Breast epithelium (tissue), 4 donors: ENCODE results near the gene ZNF496. TPM values are rescaled to one million over a fixed set of nuclear protein-coding genes. Genes with fewer than 3 reads are reported as not detected.

Experiments used
- DNase-seq, 2 donors: peaks; one replicate each; pipeline ENCODE4 v3.0.0-alpha.2; 2019; ENCODE audit warnings: low spot score in 2 of 2
- H3K27ac ChIP-seq, 2 donors: fragments of 200-600 bp; sonication (generic) in 1 of 2; one replicate each; pipeline ENCODE4 v1.5.1; 2016 to 2019; ENCODE audit warnings: mild to moderate bottlenecking in 1 of 2
- H3K27me3 ChIP-seq, 2 donors: fragments of 200-600 bp; sonication (generic) in 1 of 2; one replicate each; pipeline versions ENCODE4 v1.5.1 to v1.6.0; 2017 to 2019; ENCODE audit warnings: control low read depth in 1 of 2, mild to moderate bottlenecking in 1 of 2
- H3K36me3 ChIP-seq: fragments of 200-600 bp; one replicate; pipeline ENCODE4 v1.5.1; 2019
- H3K4me1 ChIP-seq, 2 donors: fragments of 200-600 bp; sonication (generic); one replicate each; pipeline ENCODE4 v1.5.1; 2016 to 2019; ENCODE audit warnings: control low read depth in 1 of 2
- H3K4me3 ChIP-seq, 3 donors: fragments of 200-600 bp; sonication (generic); 1 replicate in 2 of 3; 2 replicates in 1 of 3; pipeline ENCODE4 v1.5.1; 2016 to 2019; ENCODE audit warnings: mild to moderate bottlenecking in 3 of 3, moderate library complexity in 2 of 3
- H3K9me3 ChIP-seq, 2 donors: fragments of 200-600 bp; sonication (generic) in 1 of 2; one replicate each; pipeline ENCODE4 v1.5.1; 2016 to 2019; ENCODE audit warnings: control low read depth in 1 of 2
- CTCF ChIP-seq, 3 donors: fragments of 450-650 bp; IDR thresholded peaks; one replicate each; pipeline ENCODE4 v1.5.1; 2016 to 2017; ENCODE audit warnings: antibody characterized with exemption in 3 of 3, mild to moderate bottlenecking in 3 of 3, moderate library complexity in 3 of 3
- POLR2A ChIP-seq: fragments of 450-650 bp; IDR thresholded peaks from one replicate; pipeline ENCODE4 v1.6.1; 2016; ENCODE audit warnings: antibody characterized with exemption, mild to moderate bottlenecking, moderate library complexity
- POLR2AphosphoS5 ChIP-seq, 3 donors: sonication (generic); formaldehyde crosslinking; IDR thresholded peaks; one replicate each; pipeline ENCODE4 v1.6.1; 2017; ENCODE audit warnings: antibody characterized with exemption in 3 of 3
- intact Hi-C: fragments of 100-400 bp; cut with DNase I; formaldehyde crosslinking; loops from one replicate; pipeline ENCODE4 v1.15.1; 2023; ENCODE audit warnings: low total_unique reads
- total RNA-seq, 3 donors: library from RNA; depleted of rRNA; stranded (reverse); fragments of >200 nt; gene quantifications; one replicate each; pipeline ENCODE4 v1.1.0, GENCODE V29; 2016

Gene ZNF496
- total RNA-seq, 3 donors from 2014 or later, result 29.4 to 39.4 (median 31.1) TPM

- Histone ChIP-seq H3K4me1 (no peaks in the 10 kb centered on the region), H3K27me3 (no peaks in the 10 kb centered on the region), H3K27ac (no peak overlapping the region), H3K36me3 (peaks cover 5% of the 10 kb centered on the region), H3K9me3 (no peaks in the 10 kb centered on the region), H3K4me3 (no peak overlapping the region)
- no peak for TF ChIP-seq CTCF (IDR thresholded peaks at IDR 0.05)
- TF ChIP-seq POLR2AphosphoS5 (IDR thresholded peaks at IDR 0.05), result no peak
- TF ChIP-seq POLR2A, result no peak
- no peak for DNase-seq
- intact Hi-C loops, result no loop called here
Observed at GRCh38 chr1:247317702-247318101, 14.0 kb downstream of the ZNF496 start.

- no peak for TF ChIP-seq CTCF (IDR thresholded peaks at IDR 0.05)
- no peak for TF ChIP-seq POLR2AphosphoS5 (IDR thresholded peaks at IDR 0.05)
- TF ChIP-seq POLR2A, result no peak
- H3K4me1 ChIP-seq, result no peaks in the 10 kb centered on the region
- H3K36me3 ChIP-seq, result peaks cover 5% of the 10 kb centered on the region
- DNase-seq, result no peak
- no peaks in the 10 kb centered on the region for H3K27me3 ChIP-seq
- H3K27ac ChIP-seq, result no peak overlapping the region
- H3K9me3 ChIP-seq, result no peaks in the 10 kb centered on the region
- H3K4me3 ChIP-seq, result no peak overlapping the region
- intact Hi-C loops, result no loop called here
Observed at GRCh38 chr1:247316590-247317197, 15.0 kb downstream of the ZNF496 start.

GRCh38 chr1:247304031-247304430 is 27.6 kb downstream of the ZNF496 start:
- Histone ChIP-seq H3K27ac (no peak overlapping the region), H3K4me1 (no peaks in the 10 kb centered on the region), H3K36me3 (peaks cover 15% of the 10 kb centered on the region), H3K9me3 (no peaks in the 10 kb centered on the region), H3K4me3 (no peak overlapping the region), H3K27me3 (no peaks in the 10 kb centered on the region)
- TF ChIP-seq CTCF (IDR thresholded peaks at IDR 0.05) (no peak), POLR2AphosphoS5 (IDR thresholded peaks at IDR 0.05) (no peak), POLR2A (no peak)
- intact Hi-C loops, result no loop called here
- no peak for DNase-seq

GRCh38 chr1:247303216-247303615 is 28.5 kb downstream of the ZNF496 start:
- Histone ChIP-seq H3K27ac (no peak overlapping the region), H3K4me3 (no peak overlapping the region), H3K27me3 (no peaks in the 10 kb centered on the region), H3K9me3 (no peaks in the 10 kb centered on the region), H3K4me1 (no peaks in the 10 kb centered on the region), H3K36me3 (peaks cover 7% of the 10 kb centered on the region)
- DNase-seq, result no peak
- TF ChIP-seq CTCF (IDR thresholded peaks at IDR 0.05) (no peak), POLR2A (no peak), POLR2AphosphoS5 (IDR thresholded peaks at IDR 0.05) (no peak)
- intact Hi-C loops, result no loop called here

- intact Hi-C loops, result no loop called here
- DNase-seq, result no peak
- Histone ChIP-seq H3K27ac (no peak overlapping the region), H3K36me3 (no peaks in the 10 kb centered on the region), H3K4me3 (no peak overlapping the region), H3K27me3 (no peaks in the 10 kb centered on the region), H3K4me1 (no peaks in the 10 kb centered on the region), H3K9me3 (no peaks in the 10 kb centered on the region)
- TF ChIP-seq POLR2A (no peak), CTCF (IDR thresholded peaks at IDR 0.05) (no peak), POLR2AphosphoS5 (IDR thresholded peaks at IDR 0.05) (no peak)
Observed at GRCh38 chr1:247301176-247301540, 30.5 kb downstream of the ZNF496 start.
